Common myeloid progenitor, CD34-positive (primary cell): ENCODE data around the gene TMC4.

Source experiments
- CTCF ChIA-PET: fragments of 350-600 bp; sonication (Branson Sonifier 250); formaldehyde crosslinking; loops from one replicate; lab custom pipeline; 2021; ENCODE audit warnings: antibody characterized with exemption; lab: Charles Lee
- POLR2A ChIA-PET: fragments of 350-600 bp; sonication (Branson Sonifier 250); formaldehyde crosslinking; loops from one replicate; lab custom pipeline; 2021; ENCODE audit warnings: antibody characterized with exemption; lab: Charles Lee
- DNase-seq, 3 donors: peaks; one replicate each; pipeline versions ENCODE4 v3.0.0 to v3.0.0-alpha.2; 2013
- H3K27ac ChIP-seq, 2 experiments: 1 replicate in 1 of 2; 2 replicates in 1 of 2; pipeline ENCODE4 v1.7.0; 2013; ENCODE audit warnings: inconsistent platforms in 2 of 2, low read length in 2 of 2, mild to moderate bottlenecking in 2 of 2, low read depth in 1 of 2, moderate library complexity in 1 of 2; ENCODE audit not compliant: severe bottlenecking in 2 of 2, insufficient read depth in 1 of 2, poor library complexity in 1 of 2
- H3K27me3 ChIP-seq, 5 experiments: replicated peaks in 2 of 5; 1 replicate in 3 of 5; 2 replicates in 2 of 5; pipeline versions ENCODE4 v1.6.1 to v1.7.0; 2013; ENCODE audit warnings: low read length in 4 of 5, mild to moderate bottlenecking in 2 of 5, moderate library complexity in 2 of 5, inconsistent platforms in 1 of 5; ENCODE audit not compliant: insufficient read depth in 5 of 5, control insufficient read depth in 4 of 5
- H3K36me3 ChIP-seq, 4 experiments: 1 replicate in 2 of 4; 2 replicates in 2 of 4; pipeline versions ENCODE4 v1.6.1 to v1.7.0; 2013; ENCODE audit warnings: low read length in 3 of 4, control low read depth in 1 of 4, mild to moderate bottlenecking in 1 of 4; ENCODE audit not compliant: control insufficient read depth in 4 of 4, insufficient read depth in 4 of 4
- H3K4me1 ChIP-seq, 4 experiments: 1 replicate in 3 of 4; 2 replicates in 1 of 4; pipeline versions ENCODE4 v1.6.1 to v1.7.1; 2013; ENCODE audit warnings: low read length in 3 of 4, mild to moderate bottlenecking in 3 of 4, control low read depth in 1 of 4, inconsistent platforms in 1 of 4, moderate library complexity in 1 of 4; ENCODE audit not compliant: control insufficient read depth in 4 of 4, insufficient read depth in 4 of 4; ENCODE audit errors: control extremely low read depth in 1 of 4
- H3K4me3 ChIP-seq, 7 experiments: 1 replicate in 4 of 7; 2 replicates in 3 of 7; pipeline versions ENCODE4 v1.5.1 to v1.7.0; 2013; ENCODE audit warnings: mild to moderate bottlenecking in 7 of 7, low read length in 6 of 7, moderate library complexity in 6 of 7, inconsistent platforms in 2 of 7, low read depth in 2 of 7, control low read depth in 1 of 7; ENCODE audit not compliant: insufficient read depth in 4 of 7, control insufficient read depth in 1 of 7; ENCODE audit errors: extremely low read depth in 1 of 7
- H3K9me3 ChIP-seq, 5 experiments: 1 replicate in 4 of 5; 2 replicates in 1 of 5; pipeline versions ENCODE4 v1.6.1 to v1.7.1; 2013; ENCODE audit warnings: low read length in 4 of 5, mild to moderate bottlenecking in 2 of 5, inconsistent platforms in 1 of 5, low read depth in 1 of 5, moderate library complexity in 1 of 5; ENCODE audit not compliant: control insufficient read depth in 4 of 5, insufficient read depth in 2 of 5; ENCODE audit errors: control extremely low read depth in 1 of 5
- whole genome bisulfite sequencing: methylation state at CpG from one replicate; pipeline ENCODE4 v1.1.5; 2013; ENCODE audit not compliant: insufficient coverage; 5-methylcytosine and 5-hydroxymethylcytosine counted together

TMC4 gene

DNA sequence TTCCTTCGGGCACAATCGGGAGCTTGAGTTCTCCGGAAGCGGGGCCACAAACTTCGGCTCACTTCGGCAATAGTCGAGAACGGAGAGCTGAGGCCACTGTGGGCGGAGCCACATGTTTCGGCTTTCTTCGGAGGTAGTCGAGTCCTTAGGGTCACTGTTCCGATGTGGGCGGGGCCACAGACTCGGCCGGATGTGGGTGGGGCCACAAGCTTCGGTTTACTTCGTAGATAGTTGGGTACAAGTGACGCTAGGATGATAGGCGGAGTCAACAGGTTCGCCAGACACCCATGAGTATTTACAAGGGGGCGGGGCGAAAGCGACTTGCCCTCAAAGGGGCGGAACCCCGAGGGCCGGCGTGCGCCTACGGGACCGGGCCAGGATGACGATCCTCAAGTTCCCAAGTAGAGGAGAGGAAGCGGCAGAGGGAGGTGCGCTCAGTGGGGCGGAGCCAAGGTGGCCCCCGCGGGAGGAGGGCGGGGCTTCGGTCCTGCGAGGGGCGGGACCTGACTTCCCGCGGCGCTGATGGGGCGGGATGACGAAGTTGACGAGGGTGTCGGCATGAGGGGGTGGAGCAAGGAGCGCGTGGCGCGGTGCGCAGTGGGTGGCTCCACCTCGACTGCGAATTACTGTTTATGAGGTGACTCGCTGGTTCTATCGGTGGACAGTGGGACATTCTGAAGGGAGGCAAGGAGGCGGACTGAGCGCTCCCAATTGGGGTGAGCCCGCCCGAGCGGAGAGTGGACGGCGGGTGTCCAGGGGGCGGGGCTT, 17.0 kb upstream of the TMC4 start:
- peaks cover 4 to 37% (median 32%) of the 10 kb centered on the region in 4 experiments for H3K4me1 ChIP-seq
- POLR2A ChIA-PET, result interaction anchor here (0.6 to 6.0 kb wide), 9 partner anchors 10 to 53 kb away, joined by 3 to 95 read pairs (median 5); partner anchors contain the start of genes CNOT3, LENG1 and RPS9
- H3K36me3 ChIP-seq, result peaks cover 11 to 39% (median 26%) of the 10 kb centered on the region in 4 experiments
- no peaks in the 10 kb centered on the region for H3K27me3 ChIP-seq
- DNase-seq, result peak; percentile 100
- under 1% methylated on average over 65 of the region's 65 CpGs for WGBS
- H3K4me3 ChIP-seq, result peak overlapping the region; percentile 67 to 94 (median 89)
- no peaks in the 10 kb centered on the region for H3K9me3 ChIP-seq
- CTCF ChIA-PET, result interaction anchor here (0.6 to 3.8 kb wide), 10 partner anchors 9 to 211 kb away, joined by 3 to 24 read pairs (median 8); partner anchors contain the start of genes LENG1 and TMC4
- H3K27ac ChIP-seq, result peak overlapping the region; percentile 96 to 98

DNA sequence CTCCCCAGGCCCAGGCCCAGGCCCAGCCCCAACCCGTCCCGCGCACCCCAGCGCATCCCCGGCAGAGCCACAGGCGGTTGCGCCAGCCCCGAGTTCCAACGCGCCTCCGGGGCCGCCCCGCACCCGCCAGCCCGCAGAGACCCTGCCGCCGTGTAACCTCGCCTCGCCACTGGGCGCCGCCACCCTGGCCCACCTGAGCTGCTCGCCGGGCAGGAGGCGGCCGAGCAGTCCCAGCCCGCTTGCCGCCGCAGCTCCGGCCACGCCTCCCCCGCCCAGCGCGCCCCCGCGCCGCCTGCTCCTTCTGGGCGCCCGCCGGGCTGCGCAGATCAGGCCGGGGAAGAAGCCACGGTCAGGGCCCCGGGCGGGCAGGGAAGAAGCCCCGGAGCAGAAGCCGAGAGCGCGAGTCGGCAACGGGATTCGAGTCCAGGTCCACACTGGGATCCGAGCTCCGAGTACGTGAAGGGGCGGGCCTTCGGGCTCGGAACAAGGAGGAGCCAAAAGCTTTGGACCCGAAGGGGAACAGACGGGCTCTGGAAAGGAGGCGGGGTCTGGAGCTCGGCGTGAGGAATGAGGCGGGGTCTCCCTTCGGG, 16.3 kb upstream of the TMC4 start, which contains the start of gene MBOAT7:
MBOAT7 (minus strand) TSS at position 436 of the 590 bp plus-strand sequence. CDS start 1,072 bp downstream, outside the sequence.
- Histone ChIP-seq H3K27me3 (no peaks in the 10 kb centered on the region), H3K27ac (peak within 1 kb of the TSS; percentile 96 to 98), H3K9me3 (no peaks in the 10 kb centered on the region), H3K4me1 (peaks cover 4 to 37% (median 32%) of the 10 kb centered on the region in 4 experiments), H3K36me3 (peaks cover 11 to 33% (median 27%) of the 10 kb centered on the region in 4 experiments), H3K4me3 (peak within 1 kb of the TSS; percentile 67 to 94 (median 89))
- no peak for DNase-seq
- WGBS, result 0% methylated on average over 50 of the region's 64 CpGs
- POLR2A ChIA-PET, result interaction anchor here (0.6 to 6.0 kb wide), 8 partner anchors 11 to 77 kb away, joined by 3 to 95 read pairs (median 6); partner anchors contain the start of genes CNOT3, LENG1 and RPS9
- CTCF ChIA-PET, result interaction anchor here (0.6 to 4.2 kb wide), 11 partner anchors 9 to 829 kb away, joined by 3 to 28 read pairs (median 7); partner anchors contain the start of genes LENG1 and TMC4

DNA sequence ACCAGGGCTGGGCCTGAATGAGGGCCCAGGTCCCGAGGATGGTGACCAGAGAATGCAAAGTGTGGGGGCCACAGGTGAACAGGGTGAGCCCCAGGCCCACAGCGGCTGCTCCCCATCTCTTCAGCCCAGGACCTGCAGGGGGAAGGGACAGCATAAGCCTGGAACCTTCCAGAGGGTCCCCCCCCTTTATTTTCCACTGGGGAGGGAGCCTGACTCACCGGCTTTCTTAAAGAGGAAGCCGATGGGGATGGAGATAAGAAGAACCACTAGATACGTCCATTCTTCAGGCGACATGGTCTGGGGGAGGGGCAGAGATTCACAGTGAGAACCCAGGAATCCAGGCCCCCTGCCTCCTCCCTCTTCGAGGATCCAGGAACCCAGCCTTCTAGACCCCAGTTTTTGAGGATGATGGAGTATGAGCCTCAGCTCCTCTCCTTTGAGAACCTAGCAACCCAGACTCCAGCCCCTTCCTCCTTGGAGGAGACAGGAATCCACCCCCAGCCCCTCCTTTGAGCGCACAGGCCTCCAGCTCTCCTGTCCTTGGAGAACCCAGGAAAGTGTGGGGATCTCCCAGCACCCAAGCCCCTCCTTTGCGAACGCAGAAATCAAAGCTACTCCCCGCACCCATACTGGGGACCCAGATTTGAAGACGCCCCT, 15.4 kb upstream of the TMC4 start:
- POLR2A ChIA-PET, result interaction anchor here (0.6 to 6.0 kb wide), 7 partner anchors 10 to 979 kb away, joined by 3 to 95 read pairs (median 4); partner anchors contain the start of gene RPS9
- peaks cover 10 to 32% (median 29%) of the 10 kb centered on the region in 4 experiments for H3K36me3 ChIP-seq

DNA sequence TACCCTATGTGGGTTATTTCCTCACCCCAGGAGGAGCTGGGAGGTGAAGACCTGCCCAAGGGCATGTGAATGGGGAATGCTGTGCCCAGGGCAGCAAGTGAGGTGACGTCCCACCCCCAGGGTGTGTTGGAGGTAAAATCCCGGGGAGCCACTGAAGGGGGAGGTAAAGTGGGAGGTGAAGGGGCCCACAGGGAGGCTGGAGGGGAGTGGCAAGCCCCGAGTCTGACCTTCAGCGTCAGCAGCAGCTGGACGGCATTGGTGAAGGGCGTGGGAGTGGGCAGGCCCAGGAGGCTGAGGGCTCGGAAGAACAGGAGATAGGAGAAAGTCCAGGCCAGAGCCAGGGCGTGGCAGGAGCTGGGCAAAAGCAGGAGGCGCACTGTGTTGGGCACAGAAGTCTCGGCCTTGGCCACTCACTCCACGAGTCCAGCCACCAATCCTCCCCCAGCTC, 14.0 kb upstream of the TMC4 start:
- peak overlapping the region in 4 of 7 experiments; percentile 55 to 94 (median 88) for H3K4me3 ChIP-seq
- no peaks in the 10 kb centered on the region for H3K9me3 ChIP-seq
- WGBS, result 87% methylated on average over 9 of the region's 11 CpGs
- H3K27ac ChIP-seq, result peak overlapping the region; percentile 96 to 98
- DNase-seq, result no peak
- ChIA-PET CTCF (interaction anchor here (0.7 to 4.2 kb wide), 8 partner anchors 11 to 79 kb away, joined by 3 to 28 read pairs (median 5); partner anchors contain the start of gene TMC4), POLR2A (interaction anchor here (1.1 to 6.0 kb wide), 2 partner anchors 13 to 23 kb away, joined by 5 to 95 read pairs; no protein-coding TSS in a partner anchor)
- peaks cover 4 to 31% (median 28%) of the 10 kb centered on the region in 4 experiments for H3K4me1 ChIP-seq
- H3K36me3 ChIP-seq, result peaks cover 7 to 39% (median 31%) of the 10 kb centered on the region in 4 experiments
- no peaks in the 10 kb centered on the region for H3K27me3 ChIP-seq

More for the DNA sequence above, 15.4 kb upstream of the TMC4 start:
- Histone ChIP-seq H3K27ac (peak overlapping the region; percentile 96 to 98), H3K9me3 (no peaks in the 10 kb centered on the region), H3K4me1 (peaks cover 4 to 37% (median 35%) of the 10 kb centered on the region in 4 experiments), H3K27me3 (no peaks in the 10 kb centered on the region), H3K4me3 (peak overlapping the region; percentile 67 to 94 (median 89))
- WGBS, result 0% methylated on average over 7 of the region's 12 CpGs
- CTCF ChIA-PET, result interaction anchor here (1.0 to 4.2 kb wide), 9 partner anchors 8 to 46 kb away, joined by 3 to 28 read pairs (median 9); partner anchors contain the start of gene TMC4
- peak; percentile 92 to 98 (median 97) for DNase-seq

DNA sequence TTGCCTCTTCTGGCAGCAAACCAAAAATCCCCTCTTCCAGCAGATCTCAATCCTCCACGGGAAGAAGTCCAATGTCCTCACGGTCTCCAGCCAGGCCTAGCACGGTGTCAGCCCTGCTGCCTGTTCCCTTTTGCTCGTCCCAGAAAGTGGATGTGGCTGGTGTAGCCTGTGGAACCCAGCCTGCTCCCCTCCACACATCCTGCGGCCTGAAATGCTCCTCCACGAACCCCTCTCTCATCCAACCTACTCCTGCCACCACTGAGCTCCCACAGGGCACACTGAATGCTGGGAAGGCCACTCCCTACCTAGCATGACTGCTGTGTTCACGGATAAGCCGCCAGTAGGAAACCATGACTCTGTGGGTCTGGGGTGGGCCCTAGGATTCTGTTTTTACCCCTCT, 13.4 kb upstream of the TMC4 start:
- no peaks in the 10 kb centered on the region for H3K27me3 ChIP-seq
- ChIA-PET POLR2A (interaction anchor here (6.0 kb wide), 1 partner anchor 24 kb away, joined by 95 read pairs; no protein-coding TSS in a partner anchor), CTCF (interaction anchor here (1.4 to 4.2 kb wide), 6 partner anchors 10 to 80 kb away, joined by 3 to 28 read pairs (median 6); partner anchors contain the start of gene TMC4)
- H3K4me1 ChIP-seq, result peaks cover 4 to 25% (median 22%) of the 10 kb centered on the region in 4 experiments
- peak overlapping the region in 1 of 7 experiments; percentile 92 for H3K4me3 ChIP-seq
- DNase-seq, result no peak
- peaks cover 7 to 40% (median 31%) of the 10 kb centered on the region in 4 experiments for H3K36me3 ChIP-seq
- no peaks in the 10 kb centered on the region for H3K9me3 ChIP-seq
- H3K27ac ChIP-seq, result peak overlapping the region; percentile 96 to 98
- 81% methylated on average over 3 of the region's 8 CpGs for WGBS

DNA sequence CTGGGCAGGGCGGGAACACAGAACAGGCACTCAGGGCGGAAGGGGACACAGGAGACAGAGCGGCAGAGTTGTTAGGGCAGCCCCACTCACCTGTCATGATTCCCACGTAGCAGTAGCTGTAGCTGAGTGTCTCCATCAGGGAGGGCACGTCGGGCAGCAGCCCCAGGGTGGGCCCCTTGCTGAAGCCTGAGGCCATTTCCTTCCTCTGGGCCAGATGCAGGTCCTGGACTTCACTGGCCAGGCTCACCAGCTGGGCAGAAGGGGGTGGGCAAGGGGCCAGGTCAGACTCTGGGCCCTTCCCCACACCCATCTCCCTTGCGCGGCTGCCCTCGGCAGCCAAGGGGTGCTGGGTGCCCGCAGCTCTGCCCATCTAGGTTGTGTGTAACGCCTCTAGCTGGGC, 10.5 kb upstream of the TMC4 start:
- POLR2A ChIA-PET, result interaction anchor here (0.8 kb wide), 1 partner anchor 8 kb away, joined by 3 read pairs; no protein-coding TSS in a partner anchor
- H3K4me1 ChIP-seq, result peaks cover 4 to 33% (median 27%) of the 10 kb centered on the region in 4 experiments
- no peaks in the 10 kb centered on the region for H3K27me3 ChIP-seq
- 93% methylated on average over 11 of the region's 11 CpGs for WGBS
- H3K9me3 ChIP-seq, result no peaks in the 10 kb centered on the region
- H3K27ac ChIP-seq, result peak overlapping the region in 1 of 2 experiments; percentile 25
- CTCF ChIA-PET, result interaction anchor here (1.1 to 2.2 kb wide), 3 partner anchors 13 to 49 kb away, joined by 3 to 8 read pairs (median 3); no protein-coding TSS in a partner anchor
- H3K36me3 ChIP-seq, result peaks cover 9 to 69% (median 57%) of the 10 kb centered on the region in 4 experiments
- H3K4me3 ChIP-seq, result no peak overlapping the region
- no peak for DNase-seq
